Activated naive CD4-positive, alpha-beta T cell treated with anti-CD3 and anti-CD28 coated beads, Interleukin-2, amount 50 U/mL, for 72 hours (primary cell): ENCODE data around the gene PTPN2. TPM values are rescaled to one million over a fixed set of nuclear protein-coding genes. Genes with fewer than 3 reads are reported as not detected.

Source experiments
- ATAC-seq, 2 donors: fragments of 150-1000 bp; cut with Tn5 transposase; 2 replicates each; pipeline ENCODE4 v1.10.0; 2021; ENCODE audit warnings: mild to moderate bottlenecking in 2 of 2, moderate library complexity in 2 of 2
- DNase-seq, 2 donors: peaks; one replicate each; pipeline ENCODE4 v3.0.0; 2021 to 2022; ENCODE audit warnings: low spot score in 2 of 2
- H3K27ac Mint-ChIP-seq, 2 donors: one replicate each; pipeline ENCODE4 v1.8.0; 2022; ENCODE audit warnings: mild to moderate bottlenecking in 2 of 2, mixed read lengths in 2 of 2
- H3K36me3 Mint-ChIP-seq, 2 donors: one replicate each; pipeline ENCODE4 v1.8.0; 2022; ENCODE audit warnings: mixed read lengths in 2 of 2
- H3K9me3 Mint-ChIP-seq, 2 donors: one replicate each; pipeline ENCODE4 v1.8.0; 2022; ENCODE audit warnings: mixed read lengths in 2 of 2
- total RNA-seq, 2 donors: library from RNA; stranded (reverse); gene quantifications; one replicate each; pipeline ENCODE4 v1.2.3, GENCODE V29; 2022

Gene PTPN2
- total RNA-seq, 2 donors from 2014 or later: 57.0 to 69.9 TPM

DNA sequence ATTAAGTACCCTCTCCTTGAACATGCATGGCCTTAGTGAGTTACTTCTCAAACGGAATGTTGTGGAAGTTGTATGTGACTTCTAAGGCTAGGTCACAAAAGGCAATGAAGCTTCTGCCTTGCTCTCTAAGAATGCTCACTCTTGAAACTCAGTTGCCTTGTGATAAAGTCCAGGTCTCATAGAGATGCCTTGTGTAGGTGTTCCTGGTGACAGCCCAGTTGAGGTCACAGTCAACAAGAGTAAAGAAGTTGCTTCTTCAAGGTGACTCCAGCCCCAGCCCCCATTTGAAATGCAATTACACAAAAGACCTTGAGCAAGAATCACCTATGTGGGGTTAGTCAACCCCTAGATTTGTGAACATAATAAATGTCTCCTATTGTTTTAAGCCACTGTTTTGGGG, 35.6 kb downstream of the PTPN2 start:
- no peak for ATAC-seq
- DNase-seq: no peak
- Mint-ChIP-seq H3K9me3 (peaks cover 0 to 14% of the 10 kb centered on the region in 2 donors), H3K27ac (no peak overlapping the region), H3K36me3 (peaks cover 5 to 52% of the 10 kb centered on the region in 2 donors)

DNA sequence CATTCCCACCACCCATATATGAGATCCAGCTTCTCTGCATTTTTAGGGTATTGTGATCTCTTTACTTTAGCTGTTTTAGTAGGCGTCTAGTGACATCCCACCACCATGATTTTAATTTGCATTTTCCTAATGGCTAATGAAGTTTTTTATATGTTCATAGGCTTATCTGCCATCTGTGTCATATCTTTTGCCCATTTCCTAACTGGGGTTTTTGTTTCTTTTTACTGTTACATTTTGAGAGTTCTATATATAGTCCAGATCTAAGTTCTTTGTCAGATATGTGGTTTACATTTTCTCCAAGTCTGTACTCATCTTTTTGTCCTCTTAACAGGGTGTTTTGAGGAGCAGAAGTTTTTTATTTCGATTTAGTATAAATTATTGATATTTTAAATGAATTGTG, 39.6 kb downstream of the PTPN2 start:
- Mint-ChIP-seq H3K27ac (peak overlapping the region; percentile 5 to 33), H3K36me3 (peaks cover 5 to 53% of the 10 kb centered on the region in 2 donors), H3K9me3 (peaks cover 0 to 14% of the 10 kb centered on the region in 2 donors)
- ATAC-seq (no peak), DNase-seq (no peak)

DNA sequence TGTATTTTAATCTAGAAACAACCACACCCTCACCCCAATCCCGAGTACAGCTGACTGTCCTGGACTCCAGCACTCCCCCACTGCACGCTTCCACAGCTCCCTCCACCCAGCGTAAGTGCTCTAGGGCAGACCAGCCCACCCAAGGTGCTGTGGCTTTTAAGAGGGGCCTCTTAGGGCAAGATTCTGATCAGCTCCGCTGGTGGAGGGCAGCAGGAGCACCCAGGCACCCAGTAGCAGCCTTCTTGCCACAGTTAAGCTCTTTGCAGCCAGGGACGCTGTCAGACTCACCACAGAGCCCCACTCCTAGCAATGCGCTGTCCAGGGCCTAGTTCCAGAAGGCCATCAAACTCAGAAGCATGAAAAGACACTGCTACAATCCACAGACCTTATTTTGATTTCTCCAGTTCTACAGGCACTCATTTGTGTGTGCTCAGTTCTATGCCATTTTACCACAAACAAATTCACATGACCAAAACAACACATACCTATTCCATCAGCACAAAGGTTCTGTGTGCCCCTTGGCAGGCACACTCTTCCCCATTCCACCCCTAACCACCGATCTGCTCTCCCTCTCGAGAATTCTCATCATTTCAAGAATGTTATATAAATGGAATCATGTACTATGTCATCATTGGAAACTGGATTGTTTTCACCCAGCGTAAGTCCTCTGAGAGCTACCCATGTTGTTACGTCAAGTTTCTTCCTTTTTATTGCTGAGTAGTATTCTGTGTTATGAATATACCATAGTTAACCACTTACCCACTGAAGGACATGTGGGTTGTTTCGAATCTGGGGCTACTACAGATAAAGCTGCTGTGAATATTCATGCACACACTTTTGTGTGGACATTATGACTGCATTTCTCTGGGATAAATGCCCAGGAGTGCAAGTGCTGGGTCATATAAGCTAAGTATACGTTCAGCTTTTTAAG, 40.4 kb downstream of the PTPN2 start:
- DNase-seq: no peak
- ATAC-seq: peak in 1 of 2 donors; percentile 8
- Mint-ChIP-seq H3K27ac (peak overlapping the region; percentile 33 to 51), H3K36me3 (peaks cover 5 to 48% of the 10 kb centered on the region in 2 donors), H3K9me3 (peaks cover 0 to 14% of the 10 kb centered on the region in 2 donors)

DNA sequence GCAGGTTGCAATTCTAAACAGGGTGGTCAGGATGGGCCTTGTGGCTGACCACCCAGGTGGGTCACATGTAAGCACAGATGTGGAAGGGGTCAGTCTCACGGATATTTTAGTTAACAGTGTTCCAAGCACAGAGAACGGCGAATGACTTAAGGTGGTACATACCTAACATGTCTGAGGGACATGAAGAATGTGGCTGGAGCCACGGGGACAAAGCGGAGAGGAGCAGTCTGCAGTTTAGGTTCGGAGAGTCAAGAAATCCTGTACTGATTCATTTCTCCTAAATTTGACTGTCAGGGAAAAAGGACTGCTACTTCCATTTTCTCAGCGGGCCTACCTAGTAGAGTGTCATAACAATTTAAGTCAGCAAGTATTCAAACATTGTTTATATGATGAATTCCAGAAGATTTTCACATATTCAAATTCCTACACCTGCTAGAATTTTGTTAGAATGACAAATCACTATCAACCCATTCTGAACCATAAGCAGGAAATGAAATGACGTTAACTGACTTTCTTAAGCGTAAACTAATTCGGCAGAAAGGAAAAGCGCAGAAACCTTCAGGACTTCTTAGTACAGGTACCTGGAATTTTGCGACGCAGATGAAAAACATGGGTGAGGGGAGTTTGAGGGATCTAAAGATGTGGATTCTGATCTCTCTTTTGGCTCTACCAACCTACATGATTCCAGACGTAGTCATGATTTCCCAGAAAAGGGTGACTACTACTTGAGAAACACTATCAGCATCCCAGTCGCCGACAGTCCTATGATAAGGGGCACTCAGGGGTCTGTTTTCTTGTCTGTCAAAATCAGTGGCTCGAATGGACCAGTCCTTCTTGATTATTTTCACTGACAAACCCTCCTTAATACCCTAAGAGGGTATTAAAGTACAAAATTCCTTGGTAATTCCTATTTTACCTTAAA, 41.3 kb downstream of the PTPN2 start:
- peaks cover 0 to 14% of the 10 kb centered on the region in 2 donors for H3K9me3 Mint-ChIP-seq
- no peak for DNase-seq
- peak overlapping the region in 1 of 2 donors; percentile 100 for H3K27ac Mint-ChIP-seq
- peaks cover 5 to 43% of the 10 kb centered on the region in 2 donors for H3K36me3 Mint-ChIP-seq
- ATAC-seq: no peak

DNA sequence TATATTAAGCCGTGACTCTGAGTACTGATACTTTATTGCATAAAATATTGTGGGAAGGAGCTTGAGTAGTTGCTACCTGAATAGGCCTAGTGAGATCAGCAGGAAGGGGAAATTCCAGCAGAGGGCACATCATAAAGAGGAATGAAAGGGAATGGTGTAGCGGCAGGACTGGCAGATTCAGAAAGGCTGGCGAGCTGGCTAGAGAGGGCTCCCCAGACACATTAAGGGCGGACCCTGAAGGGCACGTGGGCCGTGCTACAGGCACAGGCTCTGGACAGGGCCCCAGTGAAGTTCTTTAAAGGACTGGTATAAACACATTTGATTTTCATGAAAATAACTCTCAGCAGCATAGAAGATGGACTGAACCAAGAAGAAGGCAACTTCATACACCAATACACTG, 43.0 kb downstream of the PTPN2 start:
- H3K9me3 Mint-ChIP-seq: peaks cover 0 to 6% of the 10 kb centered on the region in 2 donors
- peak overlapping the region in 1 of 2 donors; percentile 100 for H3K27ac Mint-ChIP-seq
- ATAC-seq (no peak), DNase-seq (no peak)
- peaks cover 5 to 34% of the 10 kb centered on the region in 2 donors for H3K36me3 Mint-ChIP-seq

DNA sequence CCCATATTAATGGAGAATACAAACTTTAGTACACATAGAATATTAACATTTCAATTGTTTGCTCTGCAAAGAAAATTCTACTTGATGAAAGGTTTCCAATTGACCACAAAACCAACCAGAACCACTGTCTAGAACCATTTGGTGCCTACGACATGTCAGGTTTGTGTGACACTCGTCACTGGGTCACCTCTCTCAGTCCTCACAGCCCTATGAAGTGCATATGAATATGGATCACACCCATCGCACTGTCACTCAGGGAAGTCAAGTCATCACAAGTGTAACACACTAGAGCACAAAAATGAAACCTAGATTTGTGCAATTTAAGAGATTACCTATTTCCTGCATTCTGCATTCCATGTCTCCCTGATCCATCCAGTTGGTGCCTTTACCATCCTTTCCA, 43.7 kb downstream of the PTPN2 start:
- peaks cover 0 to 1% of the 10 kb centered on the region in 2 donors for H3K9me3 Mint-ChIP-seq

DNA sequence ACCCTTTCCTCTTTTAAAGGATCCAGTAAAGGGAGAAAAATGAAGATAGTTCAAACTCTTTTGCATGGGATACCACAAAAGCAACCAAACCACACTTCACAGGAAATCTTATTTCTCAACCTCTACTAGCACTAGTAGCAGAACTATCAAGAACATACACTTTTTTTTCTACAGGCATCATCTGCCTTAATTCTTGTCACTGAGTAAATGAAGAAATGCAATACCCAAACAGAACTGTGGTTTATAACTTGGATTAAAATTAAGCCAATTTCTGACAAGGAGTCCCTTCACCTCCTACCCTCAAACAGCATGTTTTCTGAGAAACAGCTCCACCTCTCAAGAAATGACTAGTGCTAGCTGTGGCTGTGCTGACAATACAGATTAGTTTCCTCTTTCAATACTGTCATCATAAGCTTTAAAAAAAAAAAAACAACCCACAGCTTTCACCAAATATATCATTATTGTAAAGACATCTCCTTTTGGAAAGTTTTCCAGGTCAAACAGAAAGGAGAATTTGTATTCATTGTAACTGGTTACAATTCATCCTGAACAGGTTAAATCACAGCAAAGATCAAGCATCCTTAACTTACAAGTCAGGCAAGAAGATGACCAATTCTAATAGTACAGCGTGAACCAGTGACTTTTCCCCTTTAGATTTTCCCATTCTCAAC, 44.4 kb downstream of the PTPN2 start:
- Mint-ChIP-seq H3K9me3 (no peaks in the 10 kb centered on the region), H3K27ac (peak overlapping the region; percentile 99 to 100), H3K36me3 (peaks cover 5 to 36% of the 10 kb centered on the region in 2 donors)
- DNase-seq: peak in 1 of 2 donors; percentile 48
- ATAC-seq: peak; percentile 83 to 86

More for the DNA sequence above, 43.7 kb downstream of the PTPN2 start:
- peaks cover 5 to 41% of the 10 kb centered on the region in 2 donors for H3K36me3 Mint-ChIP-seq
- DNase-seq (no peak), ATAC-seq (peak; percentile 21 to 46)
- H3K27ac Mint-ChIP-seq: peak overlapping the region; percentile 99 to 100

DNA sequence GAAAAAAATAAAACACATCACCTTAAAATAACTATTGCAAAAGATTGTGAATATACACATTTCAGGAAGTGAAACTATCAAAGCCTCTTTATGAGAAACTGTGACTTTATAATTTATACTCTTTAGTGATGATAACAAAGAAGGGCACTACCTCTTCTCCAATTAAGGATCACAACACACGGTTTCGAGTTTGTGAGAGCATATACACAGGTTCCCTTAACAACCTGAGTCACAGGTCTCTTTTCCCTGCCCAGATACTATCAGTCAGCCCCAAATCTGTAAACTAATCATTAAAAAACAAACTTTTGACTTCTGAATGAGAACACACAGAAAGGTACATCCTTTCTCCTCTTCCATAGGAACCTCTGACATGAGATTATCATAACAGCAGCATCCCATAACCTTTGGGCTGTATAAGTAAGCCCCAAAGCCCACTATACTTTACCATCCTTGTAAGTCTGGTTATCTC, 44.9 kb downstream of the PTPN2 start:
- H3K36me3 Mint-ChIP-seq: peaks cover 5 to 36% of the 10 kb centered on the region in 2 donors
- ATAC-seq: peak; percentile 69 to 80
- no peak for DNase-seq
- no peaks in the 10 kb centered on the region for H3K9me3 Mint-ChIP-seq
- peak overlapping the region; percentile 99 to 100 for H3K27ac Mint-ChIP-seq

DNA sequence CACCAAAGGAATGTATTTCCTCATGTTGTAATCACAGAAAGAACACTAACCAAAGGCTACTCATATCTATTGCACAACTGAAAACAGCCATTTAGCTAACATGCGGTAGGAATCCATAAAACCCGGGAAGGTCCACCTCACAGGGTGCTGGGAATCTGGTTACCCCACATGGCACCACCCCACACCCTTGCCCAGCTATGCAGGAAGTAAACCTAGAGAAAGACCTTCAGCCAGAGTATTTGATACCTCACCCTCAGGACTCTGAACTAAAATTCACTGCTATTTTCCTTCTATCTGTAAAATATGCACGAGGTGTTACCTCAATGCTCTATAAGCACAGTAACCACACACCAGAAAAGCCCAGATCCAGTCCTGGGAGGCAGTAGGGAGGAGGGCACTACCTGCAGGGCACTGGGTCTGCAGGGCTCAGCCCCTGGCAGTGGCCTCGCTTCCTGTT, 45.8 kb downstream of the PTPN2 start:
- DNase-seq: no peak
- no peak for ATAC-seq
- H3K36me3 Mint-ChIP-seq: peaks cover 10 to 37% of the 10 kb centered on the region in 2 donors

DNA sequence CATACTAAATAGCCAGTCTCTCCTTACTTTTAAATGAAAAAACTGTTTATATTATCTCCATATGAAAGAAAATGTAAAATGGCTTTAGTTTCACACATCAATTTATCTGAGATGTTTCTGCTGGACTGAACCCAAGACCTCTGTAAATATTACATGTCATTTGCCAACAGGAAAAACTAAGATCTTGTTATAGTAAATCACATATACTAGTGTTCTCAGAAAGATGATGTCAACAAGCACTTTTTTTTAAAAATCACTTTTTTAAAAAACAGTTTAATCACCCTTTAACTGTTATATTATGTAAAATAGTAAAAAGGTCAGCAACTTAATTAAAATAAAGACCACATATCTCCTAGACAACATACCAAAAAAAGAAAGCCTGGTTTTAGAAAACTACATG, 46.3 kb downstream of the PTPN2 start:
- Mint-ChIP-seq H3K36me3 (peaks cover 12 to 41% of the 10 kb centered on the region in 2 donors), H3K27ac (peak overlapping the region; percentile 97 to 100), H3K9me3 (no peaks in the 10 kb centered on the region)
- ATAC-seq (no peak), DNase-seq (no peak)

More for the DNA sequence above, 45.8 kb downstream of the PTPN2 start:
- no peaks in the 10 kb centered on the region for H3K9me3 Mint-ChIP-seq
- peak overlapping the region; percentile 97 to 100 for H3K27ac Mint-ChIP-seq

DNA sequence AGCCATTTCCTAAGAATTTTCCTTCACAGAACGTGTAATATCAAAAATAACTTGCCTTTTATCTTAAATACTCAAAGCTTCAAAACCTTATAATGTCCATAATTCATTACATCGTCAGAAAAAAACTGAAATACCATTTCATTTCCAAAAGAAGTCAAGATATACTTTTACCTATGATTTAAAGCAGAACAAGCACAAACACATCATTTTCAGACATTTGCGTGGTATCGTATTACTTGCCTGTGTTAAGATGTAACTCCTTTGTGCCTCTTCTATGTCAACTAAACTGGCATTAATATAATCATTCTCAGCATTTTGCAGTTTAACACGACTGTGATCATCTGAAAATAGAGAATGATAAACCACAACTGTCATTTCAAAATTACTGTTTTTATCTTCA, 47.5 kb downstream of the PTPN2 start:
- Mint-ChIP-seq H3K27ac (no peak overlapping the region), H3K9me3 (no peaks in the 10 kb centered on the region), H3K36me3 (peaks cover 15 to 39% of the 10 kb centered on the region in 2 donors)
- no peak for ATAC-seq
- no peak for DNase-seq

DNA sequence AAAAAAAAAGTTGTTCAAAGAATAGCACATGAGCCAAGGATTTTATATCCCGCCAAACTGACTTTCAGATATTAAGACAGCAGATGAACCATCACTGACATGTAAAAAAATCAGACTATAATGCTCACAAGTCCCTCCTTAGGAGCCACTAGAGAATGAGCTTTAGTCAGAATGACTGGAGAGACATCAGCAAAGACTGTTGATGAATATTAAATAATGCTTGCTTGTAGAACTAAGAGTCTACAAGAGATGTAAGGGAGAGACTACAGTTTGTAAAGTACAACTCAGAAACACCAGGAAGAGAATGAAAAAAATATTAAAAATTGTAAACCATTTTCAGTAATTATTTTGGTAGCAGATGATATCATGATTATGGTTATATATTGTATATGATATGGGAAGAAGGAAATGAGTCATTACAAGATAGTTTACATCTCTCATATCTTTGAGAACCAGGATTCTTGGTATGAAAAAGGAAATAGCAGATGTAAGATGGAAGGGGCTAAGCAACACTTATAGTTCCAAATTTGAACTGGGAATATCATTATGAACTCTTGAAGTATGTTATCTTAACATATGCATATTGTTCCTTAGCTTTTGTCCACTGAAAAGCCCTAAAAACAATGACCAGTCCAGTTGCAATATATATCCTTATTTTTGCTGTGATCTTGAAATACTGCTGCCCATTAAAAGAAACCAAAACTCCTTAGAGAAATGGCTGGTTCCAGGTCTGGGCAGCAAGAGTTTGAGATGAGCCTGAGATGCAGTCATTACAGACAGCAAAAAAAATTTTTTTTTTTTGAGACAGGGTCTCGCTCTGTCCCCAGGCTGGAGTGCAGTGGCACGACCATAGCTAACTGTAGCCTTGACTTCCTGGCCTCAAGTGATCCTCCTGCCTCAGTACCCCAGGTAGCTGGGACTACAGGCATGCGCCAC, 55.7 kb downstream of the PTPN2 start:
- ATAC-seq: peak; percentile 22 to 75
- no peak for DNase-seq
- peak overlapping the region; percentile 55 to 61 for H3K27ac Mint-ChIP-seq
- H3K9me3 Mint-ChIP-seq: no peaks in the 10 kb centered on the region
- H3K36me3 Mint-ChIP-seq: peaks cover 22 to 65% of the 10 kb centered on the region in 2 donors

DNA sequence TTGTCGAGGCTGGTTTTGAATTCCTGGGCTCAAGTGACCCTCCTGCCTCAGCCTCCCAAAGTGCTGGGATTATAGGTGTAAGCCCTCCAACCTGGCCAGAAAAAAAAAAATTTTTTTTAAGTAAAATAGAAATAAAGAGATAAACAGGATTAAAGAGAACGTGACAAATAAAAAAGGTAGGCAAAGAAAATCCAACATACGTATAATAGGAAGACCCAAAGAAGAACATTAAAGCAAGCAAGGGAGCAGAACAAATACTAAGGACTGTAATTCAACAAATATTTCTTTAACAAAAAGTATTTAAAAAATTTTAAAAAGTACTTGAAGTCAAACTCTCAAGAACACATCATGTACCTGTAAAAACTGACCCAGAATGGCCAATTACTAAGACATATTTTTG, 56.4 kb downstream of the PTPN2 start:
- no peaks in the 10 kb centered on the region for H3K9me3 Mint-ChIP-seq
- no peak for ATAC-seq
- DNase-seq: no peak
- peaks cover 17 to 62% of the 10 kb centered on the region in 2 donors for H3K36me3 Mint-ChIP-seq
- peak overlapping the region in 1 of 2 donors; percentile 56 for H3K27ac Mint-ChIP-seq

DNA sequence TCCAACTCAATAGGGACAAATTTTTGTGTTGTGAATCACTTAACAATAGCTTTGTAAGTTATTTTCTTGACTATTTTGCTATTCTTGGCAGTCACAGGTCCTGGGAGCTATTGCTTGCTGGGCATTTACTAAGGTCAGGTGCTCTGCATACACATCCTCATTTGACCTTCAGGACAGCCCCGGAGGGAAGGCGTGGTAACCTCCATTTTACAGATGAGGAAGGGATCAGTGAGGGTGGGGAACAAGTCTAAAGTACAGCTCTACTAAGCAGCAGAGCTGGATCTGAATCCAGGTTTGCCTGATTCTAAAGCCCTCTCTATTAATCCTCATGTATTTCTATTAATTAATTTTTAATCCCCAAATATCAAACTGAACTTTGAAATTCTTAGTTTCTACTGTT, 58.8 kb downstream of the PTPN2 start:
- Mint-ChIP-seq H3K27ac (no peak overlapping the region), H3K36me3 (peaks cover 6 to 43% of the 10 kb centered on the region in 2 donors), H3K9me3 (no peaks in the 10 kb centered on the region)
- ATAC-seq: no peak
- no peak for DNase-seq

DNA sequence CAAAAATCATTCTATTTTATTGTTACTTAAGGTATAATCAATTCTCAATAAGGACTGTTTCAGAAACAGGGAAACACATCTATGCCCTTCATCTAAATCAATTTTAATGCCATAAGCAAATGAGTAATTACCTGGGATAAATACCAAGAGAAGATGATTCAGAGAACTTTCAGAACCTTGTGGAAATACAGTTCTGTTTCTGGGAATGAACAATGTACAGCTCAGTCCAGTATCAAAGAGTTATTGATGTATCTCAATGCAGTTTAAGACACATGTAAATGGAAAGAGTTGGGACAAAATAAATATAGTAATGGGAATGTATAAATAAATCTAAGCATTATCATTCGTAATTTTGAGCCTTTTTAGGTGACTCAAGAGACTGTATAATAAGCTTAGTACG, 60.1 kb downstream of the PTPN2 start:
- no peak for DNase-seq
- Mint-ChIP-seq H3K9me3 (no peaks in the 10 kb centered on the region), H3K27ac (no peak overlapping the region), H3K36me3 (peaks cover 6 to 33% of the 10 kb centered on the region in 2 donors)
- ATAC-seq: peak; percentile 48 to 62
